ENCODE data around the gene PLOD1.

DNA sequence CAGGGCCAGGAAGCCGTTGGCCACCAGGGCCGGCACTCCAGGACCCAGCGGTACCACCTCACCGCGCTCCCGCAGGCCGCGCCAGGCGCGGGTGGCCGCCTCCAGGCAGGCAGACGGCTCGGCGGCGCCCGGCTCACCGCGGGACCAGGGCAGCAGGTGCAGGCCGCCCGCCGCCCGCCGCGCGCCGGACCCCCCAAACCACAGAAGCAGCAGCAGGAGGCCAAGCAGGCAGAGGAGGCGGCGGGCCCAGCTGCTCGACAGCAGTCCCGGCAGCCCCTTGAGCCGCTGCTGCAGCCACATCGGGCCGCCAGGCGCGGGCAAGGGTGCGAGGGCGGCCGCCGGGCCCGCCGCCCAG is 8.6 kb upstream of the PLOD1 start:
- TF ChIP-seq, protein P1, sequence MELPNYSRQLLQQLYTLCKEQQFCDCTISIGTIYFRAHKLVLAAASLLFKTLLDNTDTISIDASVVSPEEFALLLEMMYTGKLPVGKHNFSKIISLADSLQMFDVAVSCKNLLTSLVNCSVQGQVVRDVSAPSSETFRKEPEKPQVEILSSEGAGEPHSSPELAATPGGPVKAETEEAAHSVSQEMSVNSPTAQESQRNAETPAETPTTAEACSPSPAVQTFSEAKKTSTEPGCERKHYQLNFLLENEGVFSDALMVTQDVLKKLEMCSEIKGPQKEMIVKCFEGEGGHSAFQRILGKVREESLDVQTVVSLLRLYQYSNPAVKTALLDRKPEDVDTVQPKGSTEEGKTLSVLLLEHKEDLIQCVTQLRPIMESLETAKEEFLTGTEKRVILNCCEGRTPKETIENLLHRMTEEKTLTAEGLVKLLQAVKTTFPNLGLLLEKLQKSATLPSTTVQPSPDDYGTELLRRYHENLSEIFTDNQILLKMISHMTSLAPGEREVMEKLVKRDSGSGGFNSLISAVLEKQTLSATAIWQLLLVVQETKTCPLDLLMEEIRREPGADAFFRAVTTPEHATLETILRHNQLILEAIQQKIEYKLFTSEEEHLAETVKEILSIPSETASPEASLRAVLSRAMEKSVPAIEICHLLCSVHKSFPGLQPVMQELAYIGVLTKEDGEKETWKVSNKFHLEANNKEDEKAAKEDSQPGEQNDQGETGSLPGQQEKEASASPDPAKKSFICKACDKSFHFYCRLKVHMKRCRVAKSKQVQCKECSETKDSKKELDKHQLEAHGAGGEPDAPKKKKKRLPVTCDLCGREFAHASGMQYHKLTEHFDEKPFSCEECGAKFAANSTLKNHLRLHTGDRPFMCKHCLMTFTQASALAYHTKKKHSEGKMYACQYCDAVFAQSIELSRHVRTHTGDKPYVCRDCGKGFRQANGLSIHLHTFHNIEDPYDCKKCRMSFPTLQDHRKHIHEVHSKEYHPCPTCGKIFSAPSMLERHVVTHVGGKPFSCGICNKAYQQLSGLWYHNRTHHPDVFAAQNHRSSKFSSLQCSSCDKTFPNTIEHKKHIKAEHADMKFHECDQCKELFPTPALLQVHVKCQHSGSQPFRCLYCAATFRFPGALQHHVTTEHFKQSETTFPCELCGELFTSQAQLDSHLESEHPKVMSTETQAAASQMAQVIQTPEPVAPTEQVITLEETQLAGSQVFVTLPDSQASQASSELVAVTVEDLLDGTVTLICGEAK (IDR thresholded peaks at IDR 0.05), result no peak
- TF ChIP-seq, protein P1 (CRISPR knock-in tag; IDR thresholded peaks at IDR 0.05), result no peak
- TF ChIP-seq YY1 (IDR thresholded peaks at IDR 0.05; ENCODE audit: insufficient read depth, insufficient replicate concordance, low read depth, low read length) (no peak), ZNF292 (CRISPR knock-in tag; IDR thresholded peaks at IDR 0.05; ENCODE audit: borderline replicate concordance, low read depth) (no peak), ZNF780A (CRISPR knock-in tag; IDR thresholded peaks at IDR 0.05) (no peak), ZNF564 (CRISPR knock-in tag; IDR thresholded peaks at IDR 0.05) (no peak), NPAS2 (CRISPR knock-in tag; IDR thresholded peaks at IDR 0.05; ENCODE audit: borderline replicate concordance) (no peak), ZNF839 (CRISPR knock-in tag; IDR thresholded peaks at IDR 0.05; ENCODE audit: borderline replicate concordance) (no peak), MXD4 (CRISPR knock-in tag; IDR thresholded peaks at IDR 0.05) (no peak), POLR2A (IDR thresholded peaks at IDR 0.05; ENCODE audit: insufficient read depth in 1 of 2, low read depth in 2 of 2, low read length in 2 of 2) (no peak), SIX4 (CRISPR knock-in tag; IDR thresholded peaks at IDR 0.05) (no peak)
- TF ChIP-seq, protein P2, sequence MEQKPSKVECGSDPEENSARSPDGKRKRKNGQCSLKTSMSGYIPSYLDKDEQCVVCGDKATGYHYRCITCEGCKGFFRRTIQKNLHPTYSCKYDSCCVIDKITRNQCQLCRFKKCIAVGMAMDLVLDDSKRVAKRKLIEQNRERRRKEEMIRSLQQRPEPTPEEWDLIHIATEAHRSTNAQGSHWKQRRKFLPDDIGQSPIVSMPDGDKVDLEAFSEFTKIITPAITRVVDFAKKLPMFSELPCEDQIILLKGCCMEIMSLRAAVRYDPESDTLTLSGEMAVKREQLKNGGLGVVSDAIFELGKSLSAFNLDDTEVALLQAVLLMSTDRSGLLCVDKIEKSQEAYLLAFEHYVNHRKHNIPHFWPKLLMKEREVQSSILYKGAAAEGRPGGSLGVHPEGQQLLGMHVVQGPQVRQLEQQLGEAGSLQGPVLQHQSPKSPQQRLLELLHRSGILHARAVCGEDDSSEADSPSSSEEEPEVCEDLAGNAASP (CRISPR knock-in tag; IDR thresholded peaks at IDR 0.05; ENCODE audit: borderline replicate concordance), result no peak
- TF ChIP-seq, protein P3, sequence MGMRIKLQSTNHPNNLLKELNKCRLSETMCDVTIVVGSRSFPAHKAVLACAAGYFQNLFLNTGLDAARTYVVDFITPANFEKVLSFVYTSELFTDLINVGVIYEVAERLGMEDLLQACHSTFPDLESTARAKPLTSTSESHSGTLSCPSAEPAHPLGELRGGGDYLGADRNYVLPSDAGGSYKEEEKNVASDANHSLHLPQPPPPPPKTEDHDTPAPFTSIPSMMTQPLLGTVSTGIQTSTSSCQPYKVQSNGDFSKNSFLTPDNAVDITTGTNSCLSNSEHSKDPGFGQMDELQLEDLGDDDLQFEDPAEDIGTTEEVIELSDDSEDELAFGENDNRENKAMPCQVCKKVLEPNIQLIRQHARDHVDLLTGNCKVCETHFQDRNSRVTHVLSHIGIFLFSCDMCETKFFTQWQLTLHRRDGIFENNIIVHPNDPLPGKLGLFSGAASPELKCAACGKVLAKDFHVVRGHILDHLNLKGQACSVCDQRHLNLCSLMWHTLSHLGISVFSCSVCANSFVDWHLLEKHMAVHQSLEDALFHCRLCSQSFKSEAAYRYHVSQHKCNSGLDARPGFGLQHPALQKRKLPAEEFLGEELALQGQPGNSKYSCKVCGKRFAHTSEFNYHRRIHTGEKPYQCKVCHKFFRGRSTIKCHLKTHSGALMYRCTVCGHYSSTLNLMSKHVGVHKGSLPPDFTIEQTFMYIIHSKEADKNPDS (CRISPR knock-in tag; IDR thresholded peaks at IDR 0.05), result no peak
- TF ChIP-seq, protein P4, sequence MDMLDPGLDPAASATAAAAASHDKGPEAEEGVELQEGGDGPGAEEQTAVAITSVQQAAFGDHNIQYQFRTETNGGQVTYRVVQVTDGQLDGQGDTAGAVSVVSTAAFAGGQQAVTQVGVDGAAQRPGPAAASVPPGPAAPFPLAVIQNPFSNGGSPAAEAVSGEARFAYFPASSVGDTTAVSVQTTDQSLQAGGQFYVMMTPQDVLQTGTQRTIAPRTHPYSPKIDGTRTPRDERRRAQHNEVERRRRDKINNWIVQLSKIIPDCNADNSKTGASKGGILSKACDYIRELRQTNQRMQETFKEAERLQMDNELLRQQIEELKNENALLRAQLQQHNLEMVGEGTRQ (IDR thresholded peaks at IDR 0.05; ENCODE audit: low read depth, low read length), result no peak
- TF ChIP-seq, protein P4 (CRISPR knock-in tag; IDR thresholded peaks at IDR 0.05; ENCODE audit: borderline replicate concordance), result no peak
